ENCODE results near the gene NDUFB4.

DNA sequence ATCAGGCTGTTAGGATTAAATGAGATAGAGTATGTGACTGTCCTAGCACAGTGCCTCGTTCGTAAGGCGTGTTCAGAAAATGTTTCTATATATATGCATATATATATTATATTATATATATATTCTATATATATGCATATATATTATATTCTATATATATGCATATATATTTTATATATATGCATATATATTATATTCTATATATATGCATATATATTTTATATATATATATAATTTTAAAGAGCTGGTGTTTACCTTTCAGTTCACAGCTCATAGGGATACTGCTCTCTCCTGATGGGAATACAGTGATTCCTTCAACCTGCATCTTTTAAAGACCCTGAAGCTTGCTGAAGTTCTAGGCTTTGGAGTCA lies 702 bp downstream of the NDUFB4 start:
- TF ChIP-seq, protein P1, sequence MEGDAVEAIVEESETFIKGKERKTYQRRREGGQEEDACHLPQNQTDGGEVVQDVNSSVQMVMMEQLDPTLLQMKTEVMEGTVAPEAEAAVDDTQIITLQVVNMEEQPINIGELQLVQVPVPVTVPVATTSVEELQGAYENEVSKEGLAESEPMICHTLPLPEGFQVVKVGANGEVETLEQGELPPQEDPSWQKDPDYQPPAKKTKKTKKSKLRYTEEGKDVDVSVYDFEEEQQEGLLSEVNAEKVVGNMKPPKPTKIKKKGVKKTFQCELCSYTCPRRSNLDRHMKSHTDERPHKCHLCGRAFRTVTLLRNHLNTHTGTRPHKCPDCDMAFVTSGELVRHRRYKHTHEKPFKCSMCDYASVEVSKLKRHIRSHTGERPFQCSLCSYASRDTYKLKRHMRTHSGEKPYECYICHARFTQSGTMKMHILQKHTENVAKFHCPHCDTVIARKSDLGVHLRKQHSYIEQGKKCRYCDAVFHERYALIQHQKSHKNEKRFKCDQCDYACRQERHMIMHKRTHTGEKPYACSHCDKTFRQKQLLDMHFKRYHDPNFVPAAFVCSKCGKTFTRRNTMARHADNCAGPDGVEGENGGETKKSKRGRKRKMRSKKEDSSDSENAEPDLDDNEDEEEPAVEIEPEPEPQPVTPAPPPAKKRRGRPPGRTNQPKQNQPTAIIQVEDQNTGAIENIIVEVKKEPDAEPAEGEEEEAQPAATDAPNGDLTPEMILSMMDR (IDR thresholded peaks at IDR 0.05; ENCODE audit: low read depth, low read length), result no peak
- TF ChIP-seq EZH2phosphoT487 (IDR thresholded peaks at IDR 0.05; ENCODE audit: low read depth), result no peak
